Liver (tissue), 3 donors: ENCODE measurements around the gene POLDIP3.

Experiments used
- SP1 ChIP-seq: IDR thresholded peaks from 2 replicates; pipeline ENCODE4 v1.6.1; 2018; ENCODE audit warnings: antibody characterized with exemption, mild to moderate bottlenecking
- TF ChIP-seq, protein P1 (sequence below): fragments of 150-350 bp; IDR thresholded peaks from 2 replicates; pipeline ENCODE4 v1.5.1; 2017; ENCODE audit warnings: improper control_type of control experiment, low read depth, low read length; ENCODE audit not compliant: missing input control
- TF ChIP-seq, protein P2 (sequence below): IDR thresholded peaks from 2 replicates; pipeline ENCODE4 v1.6.1; 2016; ENCODE audit warnings: antibody characterized with exemption
- donor health status: healthy.
- donor health status: healthy.

DNA sequence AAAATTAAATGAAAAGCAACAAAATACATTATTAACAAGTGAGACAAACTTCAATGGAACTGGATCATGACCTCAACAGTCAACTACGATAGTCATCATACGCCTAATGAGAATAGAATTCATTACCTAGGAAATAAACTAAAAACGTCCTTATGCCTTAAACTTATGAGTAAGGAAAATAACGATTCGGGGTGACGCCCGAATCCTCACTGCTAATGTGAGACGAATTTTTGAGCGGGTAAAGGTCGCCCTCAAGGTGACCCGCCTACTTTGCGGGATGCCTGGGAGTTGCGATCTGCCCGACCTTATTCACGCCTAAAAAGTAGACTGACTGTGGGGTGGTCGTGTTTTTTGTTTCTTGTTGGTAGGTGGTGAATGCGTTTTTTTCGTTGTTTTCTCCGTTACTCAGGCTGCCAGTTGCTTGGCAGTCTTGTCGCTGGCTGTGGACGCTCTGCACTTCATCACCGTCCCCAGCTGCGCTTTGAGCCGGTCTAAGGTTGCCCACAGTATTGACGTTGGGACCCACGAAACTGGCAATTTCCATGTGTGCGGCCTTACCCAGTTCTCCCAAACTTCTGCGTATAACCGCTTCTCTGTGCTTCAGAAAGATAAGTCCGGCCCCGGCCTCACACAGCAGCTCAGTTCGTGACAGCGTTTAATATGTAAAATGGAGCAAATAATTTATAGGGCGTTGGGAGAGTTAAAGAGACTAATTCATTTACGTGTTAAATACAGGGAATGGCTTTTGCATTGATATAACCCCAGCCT is 593 bp upstream of the POLDIP3 start:
- TF ChIP-seq, protein P1, sequence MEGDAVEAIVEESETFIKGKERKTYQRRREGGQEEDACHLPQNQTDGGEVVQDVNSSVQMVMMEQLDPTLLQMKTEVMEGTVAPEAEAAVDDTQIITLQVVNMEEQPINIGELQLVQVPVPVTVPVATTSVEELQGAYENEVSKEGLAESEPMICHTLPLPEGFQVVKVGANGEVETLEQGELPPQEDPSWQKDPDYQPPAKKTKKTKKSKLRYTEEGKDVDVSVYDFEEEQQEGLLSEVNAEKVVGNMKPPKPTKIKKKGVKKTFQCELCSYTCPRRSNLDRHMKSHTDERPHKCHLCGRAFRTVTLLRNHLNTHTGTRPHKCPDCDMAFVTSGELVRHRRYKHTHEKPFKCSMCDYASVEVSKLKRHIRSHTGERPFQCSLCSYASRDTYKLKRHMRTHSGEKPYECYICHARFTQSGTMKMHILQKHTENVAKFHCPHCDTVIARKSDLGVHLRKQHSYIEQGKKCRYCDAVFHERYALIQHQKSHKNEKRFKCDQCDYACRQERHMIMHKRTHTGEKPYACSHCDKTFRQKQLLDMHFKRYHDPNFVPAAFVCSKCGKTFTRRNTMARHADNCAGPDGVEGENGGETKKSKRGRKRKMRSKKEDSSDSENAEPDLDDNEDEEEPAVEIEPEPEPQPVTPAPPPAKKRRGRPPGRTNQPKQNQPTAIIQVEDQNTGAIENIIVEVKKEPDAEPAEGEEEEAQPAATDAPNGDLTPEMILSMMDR = no peak
- TF ChIP-seq SP1 = peak; percentile 95
- TF ChIP-seq, protein P2, sequence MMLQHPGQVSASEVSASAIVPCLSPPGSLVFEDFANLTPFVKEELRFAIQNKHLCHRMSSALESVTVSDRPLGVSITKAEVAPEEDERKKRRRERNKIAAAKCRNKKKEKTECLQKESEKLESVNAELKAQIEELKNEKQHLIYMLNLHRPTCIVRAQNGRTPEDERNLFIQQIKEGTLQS = peak; percentile 67
